NCI-H2227 (cell line): ENCODE data around the gene ZMYND19.
"Not testable (repeated sequence)": the region's sequence is repeated elsewhere in the genome, so short reads cannot be mapped to it uniquely, and the experiment has no call there.

Experiments used
- DNase-seq: peaks from one replicate; lab custom pipeline; 2025; ENCODE audit not compliant: unreplicated experiment; lab: John Stamatoyannopoulos, UW

The ZMYND19 gene

GRCh38 chr9:137534256-137535119 lies 55.8 kb downstream of the ZMYND19 start:
- DNase-seq = peak; percentile 60

DNA sequence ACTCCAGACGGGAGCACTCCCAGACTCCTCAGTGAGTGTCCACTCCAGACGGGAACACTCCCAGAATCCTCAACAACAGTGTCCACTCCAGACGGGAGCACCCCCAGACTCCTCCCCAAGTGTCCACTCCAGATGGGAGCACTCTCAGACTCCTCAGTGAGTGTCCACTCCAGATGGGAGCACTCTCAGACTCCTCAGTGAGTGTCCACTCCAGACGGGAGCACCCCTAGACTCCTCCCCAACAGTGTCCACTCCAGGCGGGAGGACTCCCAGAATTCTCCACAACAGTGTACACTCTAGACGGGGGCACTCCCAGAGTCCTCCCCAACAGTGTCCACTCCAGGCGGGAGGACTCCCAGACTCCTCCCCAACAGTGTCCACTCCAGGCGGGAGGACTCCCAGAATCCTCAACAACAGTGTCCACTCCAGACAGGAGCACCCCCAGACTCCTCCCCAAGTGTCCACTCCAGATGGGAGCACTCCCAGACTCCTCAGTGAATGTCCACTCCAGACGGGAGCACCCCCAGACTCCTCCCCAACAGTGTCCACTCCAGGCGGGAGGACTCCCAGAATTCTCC lies 57.3 kb downstream of the ZMYND19 start:
- not testable (repeated sequence) for DNase-seq
